Naive thymus-derived CD8-positive, alpha-beta T cell (primary cell): ENCODE data around the gene ROR1. TPM values are rescaled to one million over a fixed set of nuclear protein-coding genes. Genes with fewer than 3 reads are reported as not detected.

Experiments
- ATAC-seq, 2 donors: fragments of 150-1000 bp; cut with Tn5 transposase in 1 of 2; sonication (Bioruptor Pico), chemical (Tn5 transposase) in 1 of 2; 1 replicate in 1 of 2; 2 replicates in 1 of 2; pipeline ENCODE4 v1.10.0; 2021; ENCODE audit warnings: mild to moderate bottlenecking in 2 of 2, moderate library complexity in 2 of 2
- POLR2A ChIA-PET: fragments of 350-600 bp; sonication (Branson Sonifier 250); formaldehyde crosslinking; loops from one replicate; lab custom pipeline; 2021; ENCODE audit warnings: antibody characterized with exemption; lab: Charles Lee
- DNase-seq, 10 donors: peaks; one replicate each; pipeline versions ENCODE4 v3.0.0 to v3.0.0-alpha.2; 2020 to 2022
- H3K27ac Mint-ChIP-seq, 10 donors: one replicate each; pipeline ENCODE4 v1.8.0; 2020 to 2022; ENCODE audit warnings: mild to moderate bottlenecking in 10 of 10, mixed read lengths in 10 of 10, moderate library complexity in 4 of 10, inconsistent platforms in 1 of 10
- H3K27me3 Mint-ChIP-seq, 5 donors: one replicate each; pipeline ENCODE4 v1.8.0; 2021 to 2022; ENCODE audit warnings: mixed read lengths in 5 of 5
- H3K36me3 Mint-ChIP-seq, 3 donors: one replicate each; pipeline ENCODE4 v1.8.0; 2020 to 2022; ENCODE audit warnings: mixed read lengths in 3 of 3, mild to moderate bottlenecking in 2 of 3, inconsistent platforms in 1 of 3
- H3K4me1 Mint-ChIP-seq, 4 donors: one replicate each; pipeline ENCODE4 v1.8.0; 2021 to 2022; ENCODE audit warnings: mixed read lengths in 4 of 4
- H3K4me3 Mint-ChIP-seq, 10 donors: one replicate each; pipeline ENCODE4 v1.8.0; 2020 to 2022; ENCODE audit warnings: mild to moderate bottlenecking in 10 of 10, mixed read lengths in 10 of 10, moderate library complexity in 6 of 10, inconsistent platforms in 1 of 10
- H3K9me3 Mint-ChIP-seq, 9 donors: one replicate each; pipeline ENCODE4 v1.8.0; 2020 to 2022; ENCODE audit warnings: mixed read lengths in 9 of 9, mild to moderate bottlenecking in 3 of 9, inconsistent platforms in 1 of 9, moderate library complexity in 1 of 9
- polyA plus RNA-seq, 3 donors: library from polyadenylated mRNA; unstranded; fragments of 300-500 nt; fragmentation: Illumina TruSeq; gene quantifications; one replicate each; pipeline ENCODE4 v1.2.3, GENCODE V29; 2021
- total RNA-seq, 8 experiments: library from RNA in 2 of 8; stranded (reverse) in 2 of 8; gene quantifications; one replicate each; pipeline ENCODE4 v1.2.3 and lab custom pipeline; 2021 to 2026

Gene ROR1
- total and polyA plus RNA-seq, 5 experiments from 2014 or later: 0.44 to 0.80 TPM; not detected in 3

- ATAC-seq (no peak), DNase-seq (no peak)
- H3K9me3 Mint-ChIP-seq: no peaks in the 10 kb centered on the region
- H3K27me3 Mint-ChIP-seq: peaks cover 31 to 60% (median 47%) of the 10 kb centered on the region in 5 donors
- H3K4me3 Mint-ChIP-seq: peak overlapping the region; percentile 22 to 79 (median 64)
- POLR2A ChIA-PET: no interaction called here
- peak overlapping the region in 1 of 10 donors; percentile 35 for H3K27ac Mint-ChIP-seq
- H3K36me3 Mint-ChIP-seq: peaks cover 0 to 5% (median 5%) of the 10 kb centered on the region in 3 donors
- peaks cover 5 to 20% (median 16%) of the 10 kb centered on the region in 4 donors for H3K4me1 Mint-ChIP-seq
Observed at GRCh38 chr1:63772876-63773275, 941 bp upstream of the ROR1 start.

GRCh38 chr1:63773496-63773814 lies 362 bp upstream of the ROR1 start:
- POLR2A ChIA-PET: no interaction called here
- Mint-ChIP-seq H3K4me1 (peaks cover 5 to 20% (median 16%) of the 10 kb centered on the region in 4 donors), H3K27ac (no peak overlapping the region), H3K27me3 (peaks cover 31 to 64% (median 47%) of the 10 kb centered on the region in 5 donors), H3K9me3 (no peaks in the 10 kb centered on the region), H3K36me3 (peaks cover 0 to 5% (median 5%) of the 10 kb centered on the region in 3 donors), H3K4me3 (peak overlapping the region; percentile 22 to 79 (median 64))
- DNase-seq (no peak), ATAC-seq (peak; percentile 14)

- H3K4me3 Mint-ChIP-seq: peak overlapping the region in 9 of 10 donors; percentile 45 to 81 (median 69)
- POLR2A ChIA-PET: no interaction called here
- no peak overlapping the region for H3K27ac Mint-ChIP-seq
- peaks cover 34 to 75% (median 47%) of the 10 kb centered on the region in 5 donors for H3K27me3 Mint-ChIP-seq
- peaks cover 0 to 5% (median 5%) of the 10 kb centered on the region in 3 donors for H3K36me3 Mint-ChIP-seq
- H3K4me1 Mint-ChIP-seq: peaks cover 5 to 20% (median 16%) of the 10 kb centered on the region in 4 donors
- ATAC-seq: peak in 1 of 2 donors; percentile 14
- no peaks in the 10 kb centered on the region for H3K9me3 Mint-ChIP-seq
- DNase-seq: no peak
Observed at GRCh38 chr1:63774617-63775417, 1.0 kb downstream of the ROR1 start.

GRCh38 chr1:63775418-63776127 lies 1.8 kb downstream of the ROR1 start:
- Mint-ChIP-seq H3K27ac (peak overlapping the region in 1 of 10 donors; percentile 30), H3K4me3 (peak overlapping the region in 9 of 10 donors; percentile 0 to 81 (median 61)), H3K27me3 (peaks cover 34 to 81% (median 47%) of the 10 kb centered on the region in 5 donors), H3K4me1 (peaks cover 5 to 20% (median 16%) of the 10 kb centered on the region in 4 donors), H3K9me3 (no peaks in the 10 kb centered on the region), H3K36me3 (peaks cover 0 to 5% (median 5%) of the 10 kb centered on the region in 3 donors)
- ATAC-seq (no peak), DNase-seq (no peak)
- POLR2A ChIA-PET: no interaction called here

GRCh38 chr1:63777286-63777685 lies 3.5 kb downstream of the ROR1 start:
- no peak overlapping the region for H3K4me3 Mint-ChIP-seq
- peaks cover 0 to 5% (median 5%) of the 10 kb centered on the region in 3 donors for H3K36me3 Mint-ChIP-seq
- H3K9me3 Mint-ChIP-seq: no peaks in the 10 kb centered on the region
- ATAC-seq: no peak
- peaks cover 5 to 20% (median 16%) of the 10 kb centered on the region in 4 donors for H3K4me1 Mint-ChIP-seq
- POLR2A ChIA-PET: no interaction called here
- DNase-seq: no peak
- H3K27ac Mint-ChIP-seq: no peak overlapping the region
- peaks cover 36 to 80% (median 43%) of the 10 kb centered on the region in 5 donors for H3K27me3 Mint-ChIP-seq

GRCh38 chr1:63777965-63778880 lies 4.4 kb downstream of the ROR1 start:
- ATAC-seq: no peak

GRCh38 chr1:63779338-63780211 lies 5.8 kb downstream of the ROR1 start:
- Mint-ChIP-seq H3K4me3 (no peak overlapping the region), H3K27ac (no peak overlapping the region), H3K27me3 (peaks cover 21 to 63% (median 38%) of the 10 kb centered on the region in 5 donors), H3K4me1 (peaks cover 4 to 10% (median 7%) of the 10 kb centered on the region in 4 donors), H3K36me3 (no peaks in the 10 kb centered on the region), H3K9me3 (no peaks in the 10 kb centered on the region)
- no peak for DNase-seq
- ATAC-seq: no peak
- POLR2A ChIA-PET: no interaction called here

More at GRCh38 chr1:63777965-63778880, 4.4 kb downstream of the ROR1 start:
- Mint-ChIP-seq H3K27me3 (peaks cover 27 to 71% (median 43%) of the 10 kb centered on the region in 5 donors), H3K9me3 (no peaks in the 10 kb centered on the region), H3K4me1 (peaks cover 5 to 15% (median 12%) of the 10 kb centered on the region in 4 donors), H3K27ac (no peak overlapping the region), H3K4me3 (no peak overlapping the region), H3K36me3 (peaks cover 0 to 3% (median 2%) of the 10 kb centered on the region in 3 donors)
- DNase-seq: no peak
- POLR2A ChIA-PET: no interaction called here

- Mint-ChIP-seq H3K4me1 (peaks cover 0 to 3% (median 0%) of the 10 kb centered on the region in 4 donors), H3K9me3 (no peaks in the 10 kb centered on the region), H3K27ac (no peak overlapping the region), H3K4me3 (no peak overlapping the region), H3K27me3 (peaks cover 12 to 53% (median 30%) of the 10 kb centered on the region in 5 donors), H3K36me3 (no peaks in the 10 kb centered on the region)
- DNase-seq (no peak), ATAC-seq (no peak)
- POLR2A ChIA-PET: no interaction called here
Observed at GRCh38 chr1:63780565-63780964, 6.7 kb downstream of the ROR1 start.

- ATAC-seq (no peak), DNase-seq (no peak)
- POLR2A ChIA-PET: no interaction called here
- no peaks in the 10 kb centered on the region for H3K36me3 Mint-ChIP-seq
- no peaks in the 10 kb centered on the region for H3K9me3 Mint-ChIP-seq
- H3K4me3 Mint-ChIP-seq: no peak overlapping the region
- H3K4me1 Mint-ChIP-seq: no peaks in the 10 kb centered on the region
- H3K27ac Mint-ChIP-seq: no peak overlapping the region
- H3K27me3 Mint-ChIP-seq: peaks cover 0 to 29% (median 6%) of the 10 kb centered on the region in 5 donors
Observed at GRCh38 chr1:63782982-63783381, 9.2 kb downstream of the ROR1 start.

GRCh38 chr1:63784083-63784482 lies 10.3 kb downstream of the ROR1 start:
- Mint-ChIP-seq H3K9me3 (no peaks in the 10 kb centered on the region), H3K4me3 (no peak overlapping the region)
- POLR2A ChIA-PET: no interaction called here

GRCh38 chr1:63784489-63785390 lies 10.9 kb downstream of the ROR1 start:
- Mint-ChIP-seq H3K36me3 (no peaks in the 10 kb centered on the region), H3K9me3 (no peaks in the 10 kb centered on the region), H3K27ac (no peak overlapping the region), H3K4me1 (peaks cover 0 to 3% (median 0%) of the 10 kb centered on the region in 4 donors), H3K4me3 (no peak overlapping the region), H3K27me3 (peaks cover 2 to 24% (median 3%) of the 10 kb centered on the region in 5 donors)
- POLR2A ChIA-PET: no interaction called here
- ATAC-seq (no peak), DNase-seq (no peak)

More at GRCh38 chr1:63784083-63784482, 10.3 kb downstream of the ROR1 start:
- DNase-seq (no peak), ATAC-seq (no peak)
- H3K27me3 Mint-ChIP-seq: peaks cover 0 to 24% (median 5%) of the 10 kb centered on the region in 5 donors
- H3K4me1 Mint-ChIP-seq: no peaks in the 10 kb centered on the region
- H3K36me3 Mint-ChIP-seq: no peaks in the 10 kb centered on the region
- no peak overlapping the region for H3K27ac Mint-ChIP-seq
